AG09319 (cell line): ENCODE data around the gene ARID1B.

Source experiments
- DNase-seq: peaks from one replicate; pipeline ENCODE4 v3.0.0-alpha.2; 2010; ENCODE audit warnings: low read depth; ENCODE audit errors: extremely low read depth
- CTCF ChIP-seq: IDR thresholded peaks from 2 replicates; pipeline ENCODE4 v1.5.1; 2011; ENCODE audit warnings: low read depth, mild to moderate bottlenecking, inconsistent platforms, low read length, moderate library complexity

The ARID1B gene

GRCh38 chr6:156852858-156853216 is 75.7 kb downstream of the ARID1B start:
- no peak for TF ChIP-seq CTCF

GRCh38 chr6:156853733-156854132 is 76.6 kb downstream of the ARID1B start:
- DNase-seq: no peak
- TF ChIP-seq CTCF: no peak

More at GRCh38 chr6:156852858-156853216, 75.7 kb downstream of the ARID1B start:
- DNase-seq: no peak

GRCh38 chr6:156854466-156855161 is 77.4 kb downstream of the ARID1B start:
- no peak for DNase-seq
- TF ChIP-seq CTCF: no peak

- DNase-seq: no peak
Measured at GRCh38 chr6:156857573-156857972, 80.4 kb downstream of the ARID1B start.

GRCh38 chr6:156859686-156860085 is 82.5 kb downstream of the ARID1B start:
- no peak for TF ChIP-seq CTCF
- DNase-seq: no peak

More at GRCh38 chr6:156857573-156857972, 80.4 kb downstream of the ARID1B start:
- TF ChIP-seq CTCF: no peak

- no peak for DNase-seq
- TF ChIP-seq CTCF: no peak
Measured at GRCh38 chr6:156862711-156863110, 85.5 kb downstream of the ARID1B start.

GRCh38 chr6:156863504-156863903 is 86.3 kb downstream of the ARID1B start:
- no peak for TF ChIP-seq CTCF
- DNase-seq: no peak
